SK-N-SH treated with all-trans-retinoic acid at 6 μM for 48 hours (cell line): ENCODE measurements around the gene CIRBP.

ENCODE experiments used
- ATAC-seq: fragments of 200-7000 bp; cut with Tn5 transposase; 3 replicates; pipeline ENCODE4 v1.9.1; 2020; ENCODE audit warnings: mild to moderate bottlenecking, moderate library complexity
- ARNTL ChIP-seq: fragments of 450-650 bp; formaldehyde crosslinking; IDR thresholded peaks from 2 replicates; pipeline ENCODE4 v1.5.0; 2020; ENCODE audit warnings: low read depth, mild to moderate bottlenecking, moderate library complexity, borderline replicate concordance
- BACH2 ChIP-seq: fragments of 250-450 bp; sonication (Bioruptor Pico); IDR thresholded peaks from 2 replicates; pipeline ENCODE4 v1.9.0; 2021; ENCODE audit warnings: mild to moderate bottlenecking, borderline replicate concordance
- CREB5 ChIP-seq: fragments of 250-450 bp; sonication (Bioruptor Pico); IDR thresholded peaks from 2 replicates; pipeline ENCODE4 v1.5.1; 2020; ENCODE audit warnings: low read depth, mild to moderate bottlenecking, moderate library complexity
- CSDC2 ChIP-seq: fragments of 250-450 bp; sonication (Bioruptor Pico); IDR thresholded peaks from 2 replicates; pipeline ENCODE4 v1.5.0; 2020; ENCODE audit warnings: mild to moderate bottlenecking, moderate library complexity
- CSRNP3 ChIP-seq: fragments of 250-450 bp; sonication (Bioruptor Pico); IDR thresholded peaks from 2 replicates; pipeline ENCODE4 v1.5.1; 2021; ENCODE audit warnings: mild to moderate bottlenecking, moderate library complexity
- GLIS3 ChIP-seq: fragments of 250-450 bp; sonication (Bioruptor Pico); IDR thresholded peaks from 2 replicates; pipeline ENCODE4 v1.5.0; 2020; ENCODE audit warnings: mild to moderate bottlenecking, moderate library complexity
- ISL1 ChIP-seq: fragments of 250-450 bp; sonication (Bioruptor Pico); IDR thresholded peaks from 2 replicates; pipeline ENCODE4 v2.1.2; 2022; ENCODE audit warnings: mild to moderate bottlenecking, moderate library complexity
- OSR1 ChIP-seq: fragments of 250-450 bp; sonication (Bioruptor Pico); IDR thresholded peaks from 2 replicates; pipeline ENCODE4 v1.8.0; 2022; ENCODE audit warnings: moderate library complexity, mild to moderate bottlenecking, inconsistent platforms
- PATZ1 ChIP-seq: fragments of 250-450 bp; sonication (Bioruptor Pico); IDR thresholded peaks from 2 replicates; pipeline ENCODE4 v1.8.0; 2020; ENCODE audit warnings: mild to moderate bottlenecking, moderate library complexity, borderline replicate concordance
- POU6F1 ChIP-seq: fragments of 250-450 bp; sonication (Bioruptor Pico); IDR thresholded peaks from 2 replicates; pipeline ENCODE4 v1.8.0; 2021; ENCODE audit warnings: low read depth, mild to moderate bottlenecking, moderate library complexity, borderline replicate concordance
- PPARA ChIP-seq: fragments of 250-450 bp; sonication (Bioruptor Pico); IDR thresholded peaks from 2 replicates; pipeline ENCODE4 v1.5.0; 2020; ENCODE audit warnings: mild to moderate bottlenecking, borderline replicate concordance
- RARB ChIP-seq: fragments of 250-450 bp; sonication (Bioruptor Pico); IDR thresholded peaks from 2 replicates; pipeline ENCODE4 v1.8.0; 2021; ENCODE audit warnings: mild to moderate bottlenecking, moderate library complexity
- SNAI2 ChIP-seq: fragments of 250-450 bp; sonication (Bioruptor Pico); IDR thresholded peaks from 2 replicates; pipeline ENCODE4 v1.5.0; 2020; ENCODE audit warnings: mild to moderate bottlenecking, moderate library complexity
- TCF4 ChIP-seq: fragments of 250-450 bp; sonication (Bioruptor Pico); IDR thresholded peaks from 2 replicates; pipeline ENCODE4 v1.8.0; 2021; ENCODE audit warnings: mild to moderate bottlenecking, moderate library complexity, borderline replicate concordance
- TOX ChIP-seq: fragments of 250-450 bp; sonication (Bioruptor Pico); IDR thresholded peaks from 2 replicates; pipeline ENCODE4 v1.8.0; 2021; ENCODE audit warnings: mild to moderate bottlenecking, moderate library complexity, borderline replicate concordance
- TSHZ2 ChIP-seq: fragments of 250-450 bp; sonication (Bioruptor Pico); IDR thresholded peaks from 2 replicates; pipeline ENCODE4 v1.5.0; 2020; ENCODE audit warnings: mild to moderate bottlenecking, moderate library complexity
- ZC3H10 ChIP-seq: fragments of 250-450 bp; sonication (Bioruptor Pico); IDR thresholded peaks from 2 replicates; pipeline ENCODE4 v1.5.1; 2021; ENCODE audit warnings: mild to moderate bottlenecking, moderate library complexity
- ZFP3 ChIP-seq: fragments of 250-450 bp; sonication (Bioruptor Pico); IDR thresholded peaks from 2 replicates; pipeline ENCODE4 v1.5.0; 2020; ENCODE audit warnings: mild to moderate bottlenecking, moderate library complexity
- ZFP30 ChIP-seq: fragments of 450-650 bp; formaldehyde crosslinking; IDR thresholded peaks from 2 replicates; pipeline ENCODE4 v1.5.0; 2022; ENCODE audit warnings: mild to moderate bottlenecking, moderate library complexity
- ZNF565 ChIP-seq: fragments of 450-650 bp; formaldehyde crosslinking; conservative IDR thresholded peaks from 2 replicates; pipeline ENCODE4 v1.5.0; 2020; ENCODE audit warnings: low read depth, mild to moderate bottlenecking, moderate library complexity
- ZNF70 ChIP-seq: fragments of 450-650 bp; formaldehyde crosslinking; IDR thresholded peaks from 2 replicates; pipeline ENCODE4 v1.5.0; 2020; ENCODE audit warnings: mild to moderate bottlenecking, moderate library complexity
- ZNF8 ChIP-seq: fragments of 450-650 bp; formaldehyde crosslinking; IDR thresholded peaks from 2 replicates; pipeline ENCODE4 v1.5.0; 2020; ENCODE audit warnings: mild to moderate bottlenecking, moderate library complexity

The CIRBP gene

GRCh38 chr19:1237754-1238368 lies 31.3 kb upstream of the CIRBP start, which contains the start of gene CBARP:
TSS of gene CBARP (minus strand) at chr19:1238005. CDS start at chr19:1236100, 1,905 bp downstream.
- ATAC-seq = no peak
- no peak for TF ChIP-seq OSR1 (CRISPR knock-in tag)
- no peak for TF ChIP-seq TOX (CRISPR knock-in tag)
- no peak for TF ChIP-seq ZFP30
- no peak for TF ChIP-seq ISL1 (CRISPR knock-in tag)
- no peak for TF ChIP-seq CREB5
- TF ChIP-seq ZC3H10 (CRISPR knock-in tag) = no peak
- no peak for TF ChIP-seq ZNF70 (CRISPR knock-in tag)
- no peak for TF ChIP-seq ZNF565
- no peak for TF ChIP-seq CSRNP3 (CRISPR knock-in tag)
- TF ChIP-seq PATZ1 (CRISPR knock-in tag) = no peak
- no peak for TF ChIP-seq RARB (CRISPR knock-in tag)
- TF ChIP-seq GLIS3 (CRISPR knock-in tag) = no peak
- TF ChIP-seq ARNTL = no peak
- TF ChIP-seq CSDC2 (CRISPR knock-in tag) = no peak
- no peak for TF ChIP-seq SNAI2
- no peak for TF ChIP-seq PPARA (CRISPR knock-in tag)
- TF ChIP-seq TCF4 (CRISPR knock-in tag) = no peak
- no peak for TF ChIP-seq POU6F1
- no peak for TF ChIP-seq ZNF8 (CRISPR knock-in tag)
- no peak for TF ChIP-seq TSHZ2
- TF ChIP-seq, all 23 proteins: peak for 0

GRCh38 chr19:1238369-1239303 lies 30.5 kb upstream of the CIRBP start:
- TF ChIP-seq ZFP3 (CRISPR knock-in tag) (no peak), ARNTL (no peak), ZNF8 (CRISPR knock-in tag) (no peak), CSDC2 (CRISPR knock-in tag) (no peak), SNAI2 (no peak), BACH2 (CRISPR knock-in tag) (no peak), PPARA (CRISPR knock-in tag) (no peak), ZFP30 (no peak), TOX (CRISPR knock-in tag) (no peak), TCF4 (CRISPR knock-in tag) (no peak)
- ATAC-seq = no peak
